ENCODE measurements around the gene RFC4.

- TF ChIP-seq CTCF (IDR thresholded peaks at IDR 0.05; ENCODE audit: borderline replicate concordance, extremely low read depth, low read length, poor library complexity, severe bottlenecking), result no peak
- TF ChIP-seq EZH2 (IDR thresholded peaks at IDR 0.05; ENCODE audit: borderline replicate concordance, low read depth, low read length, severe bottlenecking), result no peak
Observed at GRCh38 chr3:186842426-186843038, 36.2 kb upstream of the RFC4 start, which contains the start of gene ADIPOQ.

Measured in DND-41 (cell line).